ENCODE measurements around the gene MYCBP.

DNA sequence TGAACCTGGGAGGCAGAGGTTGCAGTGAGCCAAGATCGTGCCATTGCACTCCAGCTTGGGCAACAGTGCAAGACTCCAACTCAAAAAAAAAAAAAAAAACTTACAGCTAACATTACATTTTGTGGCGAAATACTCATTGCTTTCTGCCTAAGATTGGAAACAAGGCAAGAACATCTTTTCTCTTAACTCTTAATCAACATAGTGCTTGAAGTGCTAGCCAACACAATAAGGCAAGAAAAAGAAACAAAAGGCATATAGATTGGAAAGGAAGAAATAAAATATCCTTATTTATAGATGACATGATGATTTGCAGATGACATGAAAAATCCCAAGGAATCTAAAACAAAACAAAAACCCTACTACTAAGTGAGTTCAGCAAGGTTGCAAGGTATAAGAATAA lies 32.8 kb upstream of the MYCBP start:
- TF ChIP-seq, protein P1, sequence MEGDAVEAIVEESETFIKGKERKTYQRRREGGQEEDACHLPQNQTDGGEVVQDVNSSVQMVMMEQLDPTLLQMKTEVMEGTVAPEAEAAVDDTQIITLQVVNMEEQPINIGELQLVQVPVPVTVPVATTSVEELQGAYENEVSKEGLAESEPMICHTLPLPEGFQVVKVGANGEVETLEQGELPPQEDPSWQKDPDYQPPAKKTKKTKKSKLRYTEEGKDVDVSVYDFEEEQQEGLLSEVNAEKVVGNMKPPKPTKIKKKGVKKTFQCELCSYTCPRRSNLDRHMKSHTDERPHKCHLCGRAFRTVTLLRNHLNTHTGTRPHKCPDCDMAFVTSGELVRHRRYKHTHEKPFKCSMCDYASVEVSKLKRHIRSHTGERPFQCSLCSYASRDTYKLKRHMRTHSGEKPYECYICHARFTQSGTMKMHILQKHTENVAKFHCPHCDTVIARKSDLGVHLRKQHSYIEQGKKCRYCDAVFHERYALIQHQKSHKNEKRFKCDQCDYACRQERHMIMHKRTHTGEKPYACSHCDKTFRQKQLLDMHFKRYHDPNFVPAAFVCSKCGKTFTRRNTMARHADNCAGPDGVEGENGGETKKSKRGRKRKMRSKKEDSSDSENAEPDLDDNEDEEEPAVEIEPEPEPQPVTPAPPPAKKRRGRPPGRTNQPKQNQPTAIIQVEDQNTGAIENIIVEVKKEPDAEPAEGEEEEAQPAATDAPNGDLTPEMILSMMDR (IDR thresholded peaks at IDR 0.05), result no peak
- no peak for TF ChIP-seq POLR2A (IDR thresholded peaks at IDR 0.05; ENCODE audit: low read depth)
